ENCODE measurements around the gene C3.
"Not testable (repeated sequence)": the region's sequence is repeated elsewhere in the genome, so short reads cannot be mapped to it uniquely, and the experiment has no call there.

The C3 gene

GRCh38 chr19:6712231-6712630 is 8.2 kb downstream of the C3 start:
- DNase-seq = no peak

- no peak for DNase-seq
These were observed 8.8 kb downstream of the C3 start for GRCh38 chr19:6711605-6712004.

DNA sequence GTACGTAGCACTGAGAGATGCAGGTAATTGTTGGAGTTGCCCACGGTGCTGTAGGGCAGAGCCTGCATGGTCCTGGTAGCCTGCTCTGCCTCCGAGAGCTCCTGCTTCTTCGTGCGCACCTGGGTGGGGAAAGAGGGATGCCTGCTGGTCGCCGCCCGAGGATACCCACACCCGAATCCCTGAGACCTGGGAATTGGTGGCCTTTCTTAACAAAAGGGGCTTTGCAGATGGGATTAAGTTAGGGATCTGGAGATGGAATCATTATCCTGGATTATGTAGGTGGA is 9.4 kb downstream of the C3 start:
- DNase-seq = no peak

GRCh38 chr19:6710273-6711077 is 10.0 kb downstream of the C3 start:
- DNase-seq = no peak

GRCh38 chr19:6709549-6709948 is 10.9 kb downstream of the C3 start:
- DNase-seq = no peak

GRCh38 chr19:6708913-6709312 is 11.5 kb downstream of the C3 start:
- DNase-seq = not testable (repeated sequence)

GRCh38 chr19:6708346-6708745 is 12.1 kb downstream of the C3 start:
- DNase-seq = no peak

DNA sequence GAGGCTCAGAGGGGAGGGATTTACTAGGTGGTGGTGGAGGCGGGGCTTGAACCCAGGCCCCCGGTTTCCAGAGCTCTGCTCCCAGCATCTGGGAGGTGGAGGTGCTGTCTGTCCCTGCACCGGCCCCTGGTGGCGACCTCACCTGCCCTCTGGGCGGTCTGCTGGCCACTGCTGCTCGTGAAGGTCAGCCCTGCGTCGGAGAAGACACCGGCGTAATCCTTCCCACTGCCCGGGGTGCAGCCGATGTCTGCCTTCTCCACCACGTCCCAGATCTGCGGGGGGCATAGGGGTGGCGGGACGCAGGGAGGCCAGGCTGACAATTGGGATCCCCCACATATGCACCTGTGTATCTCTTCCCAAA is 12.8 kb downstream of the C3 start:
- no peak for DNase-seq

DNA sequence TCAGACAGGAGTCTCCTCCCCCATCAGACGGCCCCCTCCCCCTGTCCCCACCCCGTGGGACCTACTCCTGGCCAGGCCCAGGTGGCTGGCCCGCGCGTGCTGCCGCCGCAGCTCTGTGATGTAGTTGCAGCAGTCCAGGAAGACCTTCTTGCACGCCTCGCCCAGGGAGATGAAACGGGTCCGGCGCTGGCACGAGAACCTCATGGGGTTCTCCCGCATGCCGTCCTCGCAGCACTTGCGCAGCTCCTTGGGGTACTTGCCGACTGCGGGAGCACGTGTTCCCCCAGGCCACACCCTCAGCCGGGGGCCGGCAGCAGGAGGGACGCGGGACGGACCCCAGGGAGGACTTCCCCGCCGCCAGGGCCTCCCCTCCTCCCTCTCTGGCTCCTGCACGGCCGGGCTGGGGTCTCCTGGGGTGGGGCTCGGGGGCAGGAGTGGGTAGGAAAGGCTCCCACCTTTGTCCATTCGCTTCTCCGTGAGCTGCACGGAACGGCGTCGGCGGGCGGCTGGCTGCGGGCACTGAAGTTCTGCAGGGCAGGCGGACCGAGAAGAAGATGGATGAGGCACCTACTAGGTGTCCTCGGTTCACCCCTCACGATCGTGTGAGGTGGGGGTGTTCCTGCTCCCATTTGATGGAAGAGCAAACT is 13.3 kb downstream of the C3 start:
- DNase-seq = no peak

- no peak for DNase-seq
These were observed 13.9 kb downstream of the C3 start for GRCh38 chr19:6706633-6706958.

GRCh38 chr19:6705931-6706632 is 14.4 kb downstream of the C3 start:
- no peak for DNase-seq

GRCh38 chr19:6700586-6701316 is 19.7 kb downstream of the C3 start:
- DNase-seq = no peak

DNA sequence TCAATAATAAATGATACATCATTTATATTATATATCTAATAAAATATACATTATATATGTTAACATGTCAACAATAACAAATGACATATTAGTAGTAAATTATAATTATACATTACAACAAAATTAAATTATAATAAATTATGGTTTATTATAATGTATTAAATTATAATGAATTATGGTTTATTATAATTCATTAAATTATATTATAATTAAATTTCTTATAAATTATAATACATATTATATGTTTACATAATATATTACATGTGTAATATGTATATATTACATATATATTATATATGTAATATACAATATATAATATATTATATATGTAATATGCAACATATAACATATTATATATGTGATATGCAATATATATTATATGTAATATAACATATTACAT is 20.5 kb downstream of the C3 start:
- DNase-seq = no peak

DNA sequence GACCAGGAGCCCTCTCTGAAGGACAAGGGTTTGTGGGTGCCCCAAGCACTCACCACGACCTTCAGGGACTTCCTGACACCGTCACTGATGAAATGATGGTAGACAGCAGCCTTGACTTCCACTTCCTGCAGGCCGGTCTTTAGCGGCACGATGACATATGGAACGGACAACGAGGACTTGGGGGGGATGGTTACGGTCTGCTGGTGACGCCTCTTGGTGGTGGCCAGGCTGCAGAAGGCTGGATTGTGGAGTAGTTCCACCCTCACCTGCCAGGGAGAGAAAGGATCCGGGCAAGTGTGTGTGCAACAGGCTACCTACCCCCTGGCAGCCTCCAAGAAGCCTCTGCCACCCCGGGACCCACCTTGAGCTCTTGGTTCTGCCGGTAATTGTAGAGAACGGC is 23.2 kb downstream of the C3 start:
- no peak for DNase-seq

- no peak for DNase-seq
These were observed 24.1 kb downstream of the C3 start for GRCh38 chr19:6696239-6696820.

DNA sequence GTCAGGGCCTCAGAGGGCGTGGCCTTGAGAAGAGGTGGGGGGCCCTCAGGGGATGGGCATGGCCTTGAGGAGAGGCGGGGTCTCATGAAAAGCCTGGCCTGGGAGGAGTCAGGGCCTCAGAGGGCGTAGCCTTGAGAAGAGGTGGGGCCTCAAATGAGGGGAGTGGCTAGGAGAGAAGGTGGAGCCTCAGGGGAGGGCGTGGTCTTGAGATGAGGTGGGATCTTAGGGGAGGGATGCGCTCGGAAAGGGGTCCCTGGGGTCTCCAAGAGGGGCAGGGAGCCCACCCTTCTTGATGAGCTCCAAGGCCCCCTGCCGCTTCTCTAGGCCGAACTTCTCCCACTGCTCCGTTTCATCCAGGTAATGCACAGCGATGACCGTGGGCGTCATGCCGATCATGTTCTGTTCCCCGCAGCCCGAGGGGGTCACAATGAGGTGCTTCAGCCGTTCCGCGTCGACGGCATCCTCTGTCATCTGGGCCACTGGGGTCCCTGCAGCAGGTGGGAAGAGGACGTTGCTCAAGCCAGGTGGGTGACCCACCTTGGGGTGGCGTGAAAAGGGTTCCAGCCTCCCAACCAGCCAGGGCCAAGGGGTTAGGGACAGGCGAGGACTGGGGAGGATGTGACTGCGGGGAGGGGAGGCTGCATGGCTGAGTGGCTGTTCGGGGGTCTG is 26.2 kb downstream of the C3 start:
- DNase-seq = no peak

- DNase-seq = no peak
These were observed 26.8 kb downstream of the C3 start for GRCh38 chr19:6693681-6694080.

- DNase-seq = no peak
These were observed 27.4 kb downstream of the C3 start for GRCh38 chr19:6693056-6693471.

GRCh38 chr19:6692027-6692426 is 28.4 kb downstream of the C3 start:
- DNase-seq = no peak

GRCh38 chr19:6691342-6691741 is 29.1 kb downstream of the C3 start:
- no peak for DNase-seq

- DNase-seq = no peak
These were observed 30.1 kb downstream of the C3 start for GRCh38 chr19:6690160-6690885.

GRCh38 chr19:6687114-6687513 is 33.3 kb downstream of the C3 start:
- no peak for DNase-seq
